Activated gamma-delta T cell treated with Interleukin-2 at 50 U/mL for 16 hours (primary cell): Measurements from ENCODE around the gene SYNE2.
"Not testable (repeated sequence)": the region's sequence is repeated elsewhere in the genome, so short reads cannot be mapped to it uniquely, and the experiment has no call there.

ENCODE experiments used
- DNase-seq: peaks from one replicate; pipeline ENCODE4 v3.0.0-alpha.2; 2020

The SYNE2 gene, protein sequence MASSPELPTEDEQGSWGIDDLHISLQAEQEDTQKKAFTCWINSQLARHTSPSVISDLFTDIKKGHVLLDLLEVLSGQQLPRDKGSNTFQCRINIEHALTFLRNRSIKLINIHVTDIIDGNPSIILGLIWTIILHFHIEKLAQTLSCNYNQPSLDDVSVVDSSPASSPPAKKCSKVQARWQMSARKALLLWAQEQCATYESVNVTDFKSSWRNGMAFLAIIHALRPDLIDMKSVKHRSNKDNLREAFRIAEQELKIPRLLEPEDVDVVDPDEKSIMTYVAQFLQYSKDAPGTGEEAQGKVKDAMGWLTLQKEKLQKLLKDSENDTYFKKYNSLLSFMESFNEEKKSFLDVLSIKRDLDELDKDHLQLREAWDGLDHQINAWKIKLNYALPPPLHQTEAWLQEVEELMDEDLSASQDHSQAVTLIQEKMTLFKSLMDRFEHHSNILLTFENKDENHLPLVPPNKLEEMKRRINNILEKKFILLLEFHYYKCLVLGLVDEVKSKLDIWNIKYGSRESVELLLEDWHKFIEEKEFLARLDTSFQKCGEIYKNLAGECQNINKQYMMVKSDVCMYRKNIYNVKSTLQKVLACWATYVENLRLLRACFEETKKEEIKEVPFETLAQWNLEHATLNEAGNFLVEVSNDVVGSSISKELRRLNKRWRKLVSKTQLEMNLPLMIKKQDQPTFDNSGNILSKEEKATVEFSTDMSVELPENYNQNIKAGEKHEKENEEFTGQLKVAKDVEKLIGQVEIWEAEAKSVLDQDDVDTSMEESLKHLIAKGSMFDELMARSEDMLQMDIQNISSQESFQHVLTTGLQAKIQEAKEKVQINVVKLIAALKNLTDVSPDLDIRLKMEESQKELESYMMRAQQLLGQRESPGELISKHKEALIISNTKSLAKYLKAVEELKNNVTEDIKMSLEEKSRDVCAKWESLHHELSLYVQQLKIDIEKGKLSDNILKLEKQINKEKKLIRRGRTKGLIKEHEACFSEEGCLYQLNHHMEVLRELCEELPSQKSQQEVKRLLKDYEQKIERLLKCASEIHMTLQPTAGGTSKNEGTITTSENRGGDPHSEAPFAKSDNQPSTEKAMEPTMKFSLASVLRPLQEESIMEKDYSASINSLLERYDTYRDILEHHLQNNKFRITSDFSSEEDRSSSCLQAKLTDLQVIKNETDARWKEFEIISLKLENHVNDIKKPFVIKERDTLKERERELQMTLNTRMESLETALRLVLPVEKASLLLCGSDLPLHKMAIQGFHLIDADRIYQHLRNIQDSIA (N-terminal part only)

DNA sequence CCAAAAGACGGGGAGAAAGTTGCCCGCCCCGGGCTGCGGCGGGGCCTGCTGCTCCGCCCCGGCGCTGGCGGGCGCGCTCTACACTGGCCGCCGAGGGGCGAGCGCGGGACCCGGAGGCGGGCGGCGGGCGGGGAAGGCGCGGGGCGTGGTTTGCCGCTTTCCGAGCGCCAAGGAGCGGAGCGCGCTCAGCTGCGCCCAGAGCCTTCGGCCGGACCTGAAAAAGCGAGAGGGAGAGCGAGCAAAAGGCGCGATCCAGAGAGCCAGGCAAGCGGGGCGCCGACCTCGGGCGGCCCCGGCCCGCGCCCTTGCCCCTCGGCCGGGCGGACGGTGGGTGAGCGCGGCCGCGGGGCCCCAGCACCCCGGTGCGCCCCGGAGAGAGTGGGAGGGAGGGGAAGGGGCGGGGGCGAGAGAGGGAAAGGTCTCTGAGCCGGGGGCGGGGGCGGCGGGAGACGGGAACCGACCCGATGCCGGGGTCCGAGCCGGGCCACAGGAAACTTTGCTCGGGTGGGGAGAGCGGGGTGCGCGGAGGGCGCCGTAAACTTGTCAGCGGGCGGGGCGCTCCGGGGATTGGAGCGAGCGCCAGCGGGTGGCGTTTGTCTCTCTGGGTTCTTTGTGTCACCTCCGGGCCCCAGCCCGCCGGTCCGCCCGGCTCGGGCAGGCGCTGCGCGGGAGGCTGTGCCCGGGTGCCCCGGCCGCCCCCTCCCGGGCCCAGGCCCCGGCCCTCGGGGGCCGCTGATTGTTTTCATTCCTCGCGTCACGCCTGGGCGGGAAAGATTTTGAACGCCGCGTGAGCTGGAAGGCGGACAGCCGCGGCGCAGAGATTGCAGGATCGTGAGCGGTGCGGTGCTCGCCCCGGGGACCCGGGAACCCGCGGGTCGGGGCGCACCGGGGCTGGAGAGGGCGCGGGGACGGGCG lies at the start of gene SYNE2:
TSS of gene SYNE2 (plus strand) at position 188 of the 915 bp plus-strand sequence. CDS start 56,145 bp downstream, outside the sequence.
- DNase-seq, result peak; percentile 79

DNA sequence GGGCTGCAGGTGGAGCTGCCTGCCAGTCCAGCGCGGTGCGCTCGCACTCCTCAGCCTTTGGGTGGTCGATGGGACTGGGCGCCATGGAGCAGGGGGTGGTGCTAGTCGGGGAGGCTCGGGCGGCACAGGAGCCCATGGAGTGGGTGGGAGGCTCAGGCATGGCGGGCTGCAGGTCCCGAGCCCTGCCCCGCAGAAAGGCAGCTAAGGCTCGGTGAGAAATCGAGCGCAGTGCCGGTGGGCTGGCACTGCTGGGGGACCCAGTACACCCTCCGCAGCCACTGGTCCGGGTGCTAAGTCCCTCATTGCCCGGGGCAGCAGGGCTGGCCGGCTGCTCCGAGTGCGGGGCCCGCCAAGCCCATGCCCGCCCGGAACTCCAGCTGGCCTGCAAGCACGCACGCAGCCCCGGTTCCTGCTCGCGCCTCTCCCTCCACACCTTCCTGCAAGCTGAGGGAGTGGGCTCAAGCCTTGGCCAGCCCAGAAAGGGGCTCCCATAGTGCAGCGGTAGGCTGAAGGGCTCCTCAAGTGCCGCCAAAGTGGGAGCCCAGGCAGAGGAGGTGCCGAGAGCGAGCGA lies 49.5 kb upstream of the SYNE2 start:
- not testable (repeated sequence) for DNase-seq

DNA sequence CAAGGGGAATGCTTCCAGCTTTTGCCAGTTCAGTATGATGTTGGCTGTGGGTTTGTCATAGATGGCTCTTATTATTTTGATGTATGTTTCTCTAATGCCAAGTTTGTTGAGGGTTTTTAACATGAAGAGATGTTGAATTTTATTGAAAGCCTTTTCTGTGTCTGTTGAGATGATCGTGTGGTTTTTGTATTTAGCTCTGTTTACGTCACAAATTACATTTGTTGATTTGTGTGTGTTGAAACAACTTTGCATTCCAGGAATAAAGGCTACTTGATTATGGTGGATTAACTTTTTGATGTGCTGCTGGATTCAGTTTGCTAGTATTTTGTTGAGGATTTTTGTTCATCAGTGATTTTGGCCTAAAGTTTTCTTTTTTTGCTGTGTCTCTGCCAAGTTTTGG lies 46.7 kb upstream of the SYNE2 start:
- not testable (repeated sequence) for DNase-seq

GRCh38 chr14:63811692-63812091 lies 41.1 kb upstream of the SYNE2 start:
- not testable (repeated sequence) for DNase-seq

- no peak for DNase-seq
These were observed 19.1 kb upstream of the SYNE2 start for GRCh38 chr14:63833728-63834127.

GRCh38 chr14:63840981-63841380 lies 11.8 kb upstream of the SYNE2 start:
- peak; percentile 73 for DNase-seq

DNA sequence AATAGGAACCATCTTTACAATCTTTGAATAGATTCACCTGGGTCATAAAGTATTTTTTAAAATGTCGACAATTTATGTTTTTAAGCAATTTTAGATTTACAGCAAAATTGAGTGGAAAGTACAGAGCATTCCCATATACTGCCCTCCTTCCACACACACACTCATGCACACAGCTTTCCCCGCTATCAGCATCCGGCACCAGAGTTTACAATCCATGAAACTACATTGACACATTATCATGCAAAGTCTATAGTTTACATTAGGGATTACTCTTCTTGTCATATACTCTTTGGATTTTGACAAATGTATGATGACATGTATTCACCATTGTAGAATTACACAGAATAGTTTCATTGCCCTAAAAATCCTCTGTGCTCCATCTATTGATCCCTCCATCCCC lies 9.0 kb upstream of the SYNE2 start:
- no peak for DNase-seq

- no peak for DNase-seq
These were observed 3.9 kb upstream of the SYNE2 start for GRCh38 chr14:63848890-63849289.

DNA sequence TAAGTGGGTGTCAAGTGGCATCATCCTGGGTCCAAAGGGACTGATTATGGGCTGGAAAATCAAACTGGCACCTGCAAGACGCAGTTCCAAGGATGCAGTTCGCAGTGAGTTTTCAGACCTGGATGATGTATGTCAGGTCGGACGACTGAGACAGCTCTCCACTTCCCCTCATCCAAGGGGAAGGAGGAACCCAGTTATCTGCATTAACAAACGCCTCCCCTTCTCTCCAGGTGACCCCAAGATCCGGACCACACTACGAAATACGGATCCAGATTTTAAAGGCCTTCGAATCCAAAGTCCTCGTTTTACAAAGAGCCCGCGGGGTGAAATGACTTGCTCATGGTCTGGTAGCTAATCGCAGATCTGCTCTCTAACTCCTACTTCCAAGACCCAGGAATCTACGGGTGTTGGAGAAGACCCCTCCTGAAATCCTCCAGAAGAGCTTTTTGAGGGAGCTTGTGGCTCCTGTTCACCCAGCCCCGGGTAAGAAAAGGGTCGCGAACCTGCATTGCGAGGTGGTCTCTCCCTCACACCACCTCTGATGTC lies 460 bp upstream of the SYNE2 start:
- no peak for DNase-seq

GRCh38 chr14:63853831-63854293 lies 1.1 kb downstream of the SYNE2 start:
- peak; percentile 50 for DNase-seq

GRCh38 chr14:63854330-63854729 lies 1.5 kb downstream of the SYNE2 start:
- DNase-seq, result no peak

- DNase-seq, result no peak
These were observed 2.5 kb downstream of the SYNE2 start for GRCh38 chr14:63855281-63855680.

GRCh38 chr14:63857466-63858030 lies 4.7 kb downstream of the SYNE2 start:
- peak; percentile 39 for DNase-seq

DNA sequence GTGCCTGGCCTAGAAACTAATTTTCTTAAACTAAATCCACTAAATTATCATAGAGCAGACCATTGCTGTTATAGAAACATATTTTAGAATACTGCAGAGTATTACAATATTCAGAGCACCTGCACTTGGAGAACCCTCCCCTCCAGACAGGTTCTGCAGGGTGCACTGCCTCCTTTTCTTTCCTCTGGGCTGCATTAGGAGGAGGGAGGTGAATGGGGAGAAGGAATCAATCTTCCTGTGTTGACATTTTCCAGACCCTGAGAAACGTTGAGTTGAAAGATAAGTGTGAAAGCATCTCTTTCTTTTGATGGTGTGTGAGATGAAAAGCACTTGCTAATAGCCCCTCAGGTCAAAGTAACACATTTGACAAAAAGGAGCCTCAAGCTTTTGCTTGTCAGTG lies 7.3 kb downstream of the SYNE2 start:
- no peak for DNase-seq

DNA sequence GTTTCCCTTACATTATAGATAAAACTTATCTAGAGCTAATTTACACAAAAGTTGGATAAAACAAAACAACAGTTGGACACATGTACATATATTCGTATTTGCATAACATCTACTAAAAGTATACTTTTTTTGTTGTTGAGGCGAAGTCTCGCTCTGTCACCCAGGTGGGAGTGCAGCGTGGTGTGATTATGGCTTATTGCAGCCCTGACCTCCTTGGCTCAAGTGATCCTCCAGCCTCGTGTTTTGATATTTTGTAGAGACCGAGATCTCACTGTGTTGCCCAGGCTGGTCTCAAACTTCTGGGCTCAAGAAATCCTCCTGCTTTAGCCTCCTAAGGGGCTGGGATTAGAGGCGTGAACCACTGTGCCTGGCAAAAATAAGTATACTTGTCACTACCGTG lies 9.4 kb downstream of the SYNE2 start:
- no peak for DNase-seq

- no peak for DNase-seq
These were observed 10.2 kb downstream of the SYNE2 start for GRCh38 chr14:63863004-63863403.

GRCh38 chr14:63864775-63865174 lies 12.0 kb downstream of the SYNE2 start:
- DNase-seq, result not testable (repeated sequence)

DNA sequence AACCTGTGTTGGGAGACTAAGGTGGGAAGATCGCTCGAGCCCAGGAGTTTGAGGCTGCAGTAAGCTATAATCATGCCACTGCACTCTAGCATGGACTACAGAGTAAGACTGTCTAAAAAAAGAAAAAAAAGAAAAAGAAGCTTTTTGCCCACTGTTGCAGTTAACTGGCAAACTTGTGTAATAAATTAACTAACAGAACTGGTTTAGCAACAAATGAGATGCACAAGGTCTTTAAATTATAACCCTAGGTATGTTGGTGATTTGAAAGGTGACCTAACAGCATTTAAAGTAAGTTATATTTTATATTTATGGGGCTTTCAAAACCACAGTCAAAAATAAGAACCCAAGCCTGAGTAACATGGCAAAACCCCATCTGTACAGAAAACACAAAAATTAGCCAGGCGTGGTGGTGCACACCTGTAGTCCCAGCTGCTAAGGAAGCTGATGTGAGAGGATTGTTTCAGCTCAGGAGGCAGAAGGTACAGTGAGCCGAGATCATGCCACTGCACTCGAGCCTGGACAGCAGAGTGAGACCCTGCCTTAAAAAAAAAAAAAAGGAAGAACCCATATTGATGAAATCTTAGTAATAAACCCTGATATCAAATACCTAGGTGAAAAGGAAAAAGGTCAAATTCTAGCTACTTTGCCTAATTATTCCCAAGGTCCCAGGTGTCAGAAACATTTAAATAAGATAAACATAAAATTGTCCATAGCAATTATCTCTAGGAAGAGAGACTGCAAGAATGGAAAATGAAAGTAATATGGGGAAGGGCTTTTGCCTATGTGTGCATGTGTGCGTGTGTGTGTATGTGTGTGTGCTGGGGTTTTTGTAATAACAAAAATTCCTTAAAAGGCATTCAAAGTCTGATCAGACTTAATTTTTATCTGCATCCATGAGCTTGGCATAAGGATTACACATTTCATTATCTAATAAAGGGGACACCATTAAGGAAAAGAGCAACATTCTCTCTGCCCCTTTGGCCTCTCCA lies 15.4 kb downstream of the SYNE2 start:
- no peak for DNase-seq
